Muscle layer of colon (tissue), 2 donors: ENCODE results near the gene GIMAP6.
"Not testable (repeated sequence)": the region's sequence is repeated elsewhere in the genome, so short reads cannot be mapped to it uniquely, and the experiment has no call there.

Experiments used
- H3K27ac ChIP-seq: one replicate; pipeline ENCODE4 v1.7.0; 2013; ENCODE audit warnings: low read depth, mild to moderate bottlenecking, low read length, moderate library complexity
- H3K27me3 ChIP-seq, 2 donors: one replicate each; pipeline ENCODE4 v1.7.0; 2013; ENCODE audit warnings: low read length in 2 of 2, mild to moderate bottlenecking in 2 of 2; ENCODE audit not compliant: insufficient read depth in 2 of 2, control insufficient read depth in 1 of 2
- H3K36me3 ChIP-seq: one replicate; pipeline ENCODE4 v1.7.0; 2013; ENCODE audit warnings: mild to moderate bottlenecking, low read length; ENCODE audit not compliant: insufficient read depth
- H3K4me1 ChIP-seq: one replicate; pipeline ENCODE4 v1.7.0; 2013; ENCODE audit warnings: mild to moderate bottlenecking, low read length; ENCODE audit not compliant: insufficient read depth
- H3K4me3 ChIP-seq, 2 donors: one replicate each; pipeline ENCODE4 v1.7.0; 2013; ENCODE audit warnings: low read length in 2 of 2, low read depth in 1 of 2, mild to moderate bottlenecking in 1 of 2, moderate library complexity in 1 of 2
- H3K9ac ChIP-seq: one replicate; pipeline ENCODE4 v1.7.0; 2013; ENCODE audit warnings: low read length
- H3K9me3 ChIP-seq: one replicate; pipeline ENCODE4 v1.7.0; 2013; ENCODE audit warnings: mild to moderate bottlenecking, low read length
- donor health status: abdominal sarcoma.
- donor health status: Adenocarcinoma of cecum.

Gene GIMAP6

GRCh38 chr7:150613880-150614279 is 18.3 kb downstream of the GIMAP6 start:
- no peaks in the 10 kb centered on the region for H3K9me3 ChIP-seq
- H3K27ac ChIP-seq: no peak overlapping the region
- no peak overlapping the region for H3K4me3 ChIP-seq
- H3K4me1 ChIP-seq: no peaks in the 10 kb centered on the region
- H3K9ac ChIP-seq: no peak overlapping the region
- no peaks in the 10 kb centered on the region for H3K36me3 ChIP-seq
- H3K27me3 ChIP-seq: no peaks in the 10 kb centered on the region

- Histone ChIP-seq H3K36me3 (no peaks in the 10 kb centered on the region), H3K9ac (no peak overlapping the region), H3K4me3 (no peak overlapping the region), H3K9me3 (no peaks in the 10 kb centered on the region), H3K4me1 (no peaks in the 10 kb centered on the region), H3K27me3 (no peaks in the 10 kb centered on the region), H3K27ac (no peak overlapping the region)
Observed at GRCh38 chr7:150612925-150613324, 19.3 kb downstream of the GIMAP6 start.

- Histone ChIP-seq H3K27ac (no peak overlapping the region), H3K27me3 (no peaks in the 10 kb centered on the region), H3K4me3 (no peak overlapping the region), H3K9me3 (no peaks in the 10 kb centered on the region), H3K36me3 (no peaks in the 10 kb centered on the region), H3K9ac (no peak overlapping the region), H3K4me1 (no peaks in the 10 kb centered on the region)
Observed at GRCh38 chr7:150610233-150610632, 22.0 kb downstream of the GIMAP6 start.

GRCh38 chr7:150603600-150603999 is 28.6 kb downstream of the GIMAP6 start:
- H3K27me3 ChIP-seq, H3K4me1 ChIP-seq, H3K36me3 ChIP-seq, H3K4me3 ChIP-seq, H3K9ac ChIP-seq, H3K27ac ChIP-seq, H3K9me3 ChIP-seq: not testable (repeated sequence)

GRCh38 chr7:150595361-150595760 is 36.8 kb downstream of the GIMAP6 start:
- Histone ChIP-seq H3K9ac (no peak overlapping the region), H3K27me3 (no peaks in the 10 kb centered on the region), H3K9me3 (no peaks in the 10 kb centered on the region), H3K36me3 (no peaks in the 10 kb centered on the region), H3K27ac (no peak overlapping the region), H3K4me1 (no peaks in the 10 kb centered on the region), H3K4me3 (no peak overlapping the region)

GRCh38 chr7:150594805-150595204 is 37.4 kb downstream of the GIMAP6 start:
- Histone ChIP-seq H3K27ac (no peak overlapping the region), H3K9me3 (no peaks in the 10 kb centered on the region), H3K27me3 (no peaks in the 10 kb centered on the region), H3K4me3 (no peak overlapping the region), H3K9ac (no peak overlapping the region), H3K36me3 (no peaks in the 10 kb centered on the region), H3K4me1 (no peaks in the 10 kb centered on the region)

- Histone ChIP-seq H3K4me1 (no peaks in the 10 kb centered on the region), H3K27ac (no peak overlapping the region), H3K9me3 (no peaks in the 10 kb centered on the region), H3K9ac (no peak overlapping the region), H3K27me3 (no peaks in the 10 kb centered on the region), H3K36me3 (no peaks in the 10 kb centered on the region), H3K4me3 (no peak overlapping the region)
Observed at GRCh38 chr7:150587551-150587950, 44.6 kb downstream of the GIMAP6 start.

GRCh38 chr7:150586785-150587152 is 45.4 kb downstream of the GIMAP6 start:
- no peak overlapping the region for H3K4me3 ChIP-seq

GRCh38 chr7:150586068-150586784 is 46.0 kb downstream of the GIMAP6 start:
- Histone ChIP-seq H3K4me3 (no peak overlapping the region), H3K27ac (no peak overlapping the region), H3K9ac (no peak overlapping the region), H3K4me1 (no peaks in the 10 kb centered on the region), H3K36me3 (no peaks in the 10 kb centered on the region), H3K27me3 (no peaks in the 10 kb centered on the region), H3K9me3 (no peaks in the 10 kb centered on the region)

More at GRCh38 chr7:150586785-150587152, 45.4 kb downstream of the GIMAP6 start:
- H3K27me3 ChIP-seq: no peaks in the 10 kb centered on the region
- no peaks in the 10 kb centered on the region for H3K4me1 ChIP-seq
- H3K36me3 ChIP-seq: no peaks in the 10 kb centered on the region
- no peak overlapping the region for H3K27ac ChIP-seq
- H3K9ac ChIP-seq: no peak overlapping the region
- H3K9me3 ChIP-seq: no peaks in the 10 kb centered on the region

GRCh38 chr7:150585199-150585598 is 47.0 kb downstream of the GIMAP6 start:
- no peaks in the 10 kb centered on the region for H3K27me3 ChIP-seq
- no peaks in the 10 kb centered on the region for H3K9me3 ChIP-seq
- H3K27ac ChIP-seq: no peak overlapping the region
- H3K4me1 ChIP-seq: no peaks in the 10 kb centered on the region
- no peak overlapping the region for H3K4me3 ChIP-seq
- H3K36me3 ChIP-seq: no peaks in the 10 kb centered on the region
- no peak overlapping the region for H3K9ac ChIP-seq

GRCh38 chr7:150580638-150581394 is 51.4 kb downstream of the GIMAP6 start:
- no peaks in the 10 kb centered on the region for H3K9me3 ChIP-seq
- no peaks in the 10 kb centered on the region for H3K27me3 ChIP-seq
- no peak overlapping the region for H3K9ac ChIP-seq
- no peaks in the 10 kb centered on the region for H3K36me3 ChIP-seq
- no peak overlapping the region for H3K4me3 ChIP-seq
- no peak overlapping the region for H3K27ac ChIP-seq
- H3K4me1 ChIP-seq: no peaks in the 10 kb centered on the region
